Parathyroid adenoma (tissue), 2 donors: Measurements from ENCODE around the gene KCNIP3.

Experiments used
- H2AFZ ChIP-seq: fragments of 300-600 bp; sonication (generic); one replicate; pipeline ENCODE4 v1.7.0; 2017; ENCODE audit warnings: antibody characterized with exemption, mild to moderate bottlenecking
- H3K27ac ChIP-seq: fragments of 300-600 bp; sonication (generic); one replicate; pipeline ENCODE4 v1.7.0; 2017
- H3K27me3 ChIP-seq: fragments of 300-600 bp; sonication (generic); one replicate; pipeline ENCODE4 v1.7.0; 2017; ENCODE audit warnings: low read length; ENCODE audit not compliant: control insufficient read depth, insufficient read depth
- H3K36me3 ChIP-seq: fragments of 300-600 bp; sonication (generic); one replicate; pipeline ENCODE4 v1.7.0; 2017; ENCODE audit warnings: low read length; ENCODE audit not compliant: control insufficient read depth, insufficient read depth
- H3K4me1 ChIP-seq: fragments of 300-600 bp; sonication (generic); one replicate; pipeline ENCODE4 v1.7.0; 2017; ENCODE audit warnings: control low read depth
- H3K4me2 ChIP-seq: fragments of 300-600 bp; sonication (generic); one replicate; pipeline ENCODE4 v1.7.0; 2017; ENCODE audit warnings: low read length
- H3K4me3 ChIP-seq: fragments of 300-600 bp; sonication (generic); one replicate; pipeline ENCODE4 v1.7.0; 2017; ENCODE audit warnings: low read depth, low read length
- H3K79me2 ChIP-seq: fragments of 300-600 bp; sonication (generic); one replicate; pipeline ENCODE4 v1.7.0; 2017; ENCODE audit warnings: control low read depth
- H3K9ac ChIP-seq: fragments of 300-600 bp; sonication (generic); one replicate; pipeline ENCODE4 v1.7.0; 2017; ENCODE audit warnings: mild to moderate bottlenecking
- H3K9me3 ChIP-seq: fragments of 300-600 bp; sonication (generic); one replicate; pipeline ENCODE4 v1.7.0; 2017; ENCODE audit warnings: low read length; ENCODE audit not compliant: control insufficient read depth
- TF ChIP-seq, protein P1 (sequence below): fragments of 300-600 bp; sonication (generic); IDR thresholded peaks from one replicate; pipeline ENCODE4 v1.7.0; 2017; ENCODE audit warnings: antibody characterized with exemption, mild to moderate bottlenecking
- donor health status: primary hyperparathyroidism.

KCNIP3 gene

DNA sequence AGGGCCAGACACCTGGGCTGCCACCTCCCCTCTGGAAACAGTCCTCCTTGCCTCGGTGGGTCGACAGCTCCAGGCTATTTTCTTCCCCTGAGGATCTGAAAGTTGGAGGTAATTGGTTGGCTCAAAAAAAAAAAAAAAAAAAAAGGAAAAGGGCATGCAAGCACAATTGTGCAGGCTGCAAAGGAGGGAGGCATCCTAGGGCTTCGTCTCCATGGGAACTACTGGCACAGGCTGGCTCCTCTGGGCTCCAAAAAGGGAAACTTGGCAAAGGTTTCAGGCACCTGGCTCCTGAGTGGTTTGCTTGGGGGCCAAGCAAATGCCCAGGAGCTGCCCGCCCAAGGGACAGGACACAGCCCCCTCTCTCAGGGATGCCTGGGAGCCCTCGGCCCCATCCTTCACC, 1.1 kb upstream of the KCNIP3 start:
- Histone ChIP-seq H3K36me3 (no peaks in the 10 kb centered on the region), H3K79me2 (no peaks in the 10 kb centered on the region), H3K27me3 (no peaks in the 10 kb centered on the region), H3K27ac (peak overlapping the region; percentile 19), H2AFZ (no peak overlapping the region), H3K4me1 (peaks cover 33% of the 10 kb centered on the region), H3K9ac (no peak overlapping the region), H3K4me2 (no peak overlapping the region), H3K4me3 (no peak overlapping the region), H3K9me3 (no peaks in the 10 kb centered on the region)
- TF ChIP-seq, protein P1, sequence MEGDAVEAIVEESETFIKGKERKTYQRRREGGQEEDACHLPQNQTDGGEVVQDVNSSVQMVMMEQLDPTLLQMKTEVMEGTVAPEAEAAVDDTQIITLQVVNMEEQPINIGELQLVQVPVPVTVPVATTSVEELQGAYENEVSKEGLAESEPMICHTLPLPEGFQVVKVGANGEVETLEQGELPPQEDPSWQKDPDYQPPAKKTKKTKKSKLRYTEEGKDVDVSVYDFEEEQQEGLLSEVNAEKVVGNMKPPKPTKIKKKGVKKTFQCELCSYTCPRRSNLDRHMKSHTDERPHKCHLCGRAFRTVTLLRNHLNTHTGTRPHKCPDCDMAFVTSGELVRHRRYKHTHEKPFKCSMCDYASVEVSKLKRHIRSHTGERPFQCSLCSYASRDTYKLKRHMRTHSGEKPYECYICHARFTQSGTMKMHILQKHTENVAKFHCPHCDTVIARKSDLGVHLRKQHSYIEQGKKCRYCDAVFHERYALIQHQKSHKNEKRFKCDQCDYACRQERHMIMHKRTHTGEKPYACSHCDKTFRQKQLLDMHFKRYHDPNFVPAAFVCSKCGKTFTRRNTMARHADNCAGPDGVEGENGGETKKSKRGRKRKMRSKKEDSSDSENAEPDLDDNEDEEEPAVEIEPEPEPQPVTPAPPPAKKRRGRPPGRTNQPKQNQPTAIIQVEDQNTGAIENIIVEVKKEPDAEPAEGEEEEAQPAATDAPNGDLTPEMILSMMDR: no peak

DNA sequence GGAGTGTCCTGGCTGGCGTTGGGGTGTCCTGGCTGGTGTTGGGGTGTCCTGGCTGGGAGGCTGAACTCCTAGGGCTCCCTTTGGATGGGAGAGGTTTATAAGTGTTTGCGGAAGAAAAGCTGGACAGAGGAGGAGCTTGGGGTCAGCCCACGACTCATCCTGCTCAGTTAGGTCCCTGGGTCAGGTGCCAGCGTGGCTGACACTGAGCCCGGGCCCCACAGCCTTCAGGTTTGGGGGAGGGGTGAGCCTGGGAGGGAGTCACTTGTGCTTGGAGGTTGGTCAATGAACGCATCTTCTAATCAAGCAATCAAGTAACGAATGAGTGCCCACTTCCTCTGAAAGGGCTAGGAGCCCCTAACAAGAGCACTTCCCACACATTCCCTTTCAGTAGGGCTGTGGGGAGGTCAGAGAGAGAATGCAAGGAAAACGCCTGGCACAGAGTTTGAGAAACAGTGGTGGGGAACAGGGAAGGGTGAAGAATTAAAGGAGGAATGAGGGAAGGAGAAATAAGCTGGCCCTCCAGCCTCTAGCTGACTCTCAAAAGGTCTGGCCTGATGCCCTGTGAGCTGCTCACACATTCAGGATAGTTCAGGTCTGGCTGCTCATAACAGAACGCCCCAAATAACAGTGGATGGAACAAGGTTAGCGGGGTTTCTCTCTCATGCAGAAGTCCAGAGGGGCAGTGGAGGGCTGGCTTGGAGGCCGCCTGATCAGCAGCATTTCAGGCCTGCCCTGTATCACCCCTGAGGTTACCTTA, 670 bp downstream of the KCNIP3 start:
- Histone ChIP-seq H2AFZ (peak overlapping the region; percentile 56), H3K4me2 (no peak overlapping the region), H3K9me3 (no peaks in the 10 kb centered on the region), H3K9ac (no peak overlapping the region), H3K4me1 (peaks cover 33% of the 10 kb centered on the region), H3K27me3 (no peaks in the 10 kb centered on the region), H3K36me3 (no peaks in the 10 kb centered on the region), H3K79me2 (no peaks in the 10 kb centered on the region), H3K4me3 (no peak overlapping the region), H3K27ac (peak overlapping the region; percentile 16)
- TF ChIP-seq, protein P1: no peak

DNA sequence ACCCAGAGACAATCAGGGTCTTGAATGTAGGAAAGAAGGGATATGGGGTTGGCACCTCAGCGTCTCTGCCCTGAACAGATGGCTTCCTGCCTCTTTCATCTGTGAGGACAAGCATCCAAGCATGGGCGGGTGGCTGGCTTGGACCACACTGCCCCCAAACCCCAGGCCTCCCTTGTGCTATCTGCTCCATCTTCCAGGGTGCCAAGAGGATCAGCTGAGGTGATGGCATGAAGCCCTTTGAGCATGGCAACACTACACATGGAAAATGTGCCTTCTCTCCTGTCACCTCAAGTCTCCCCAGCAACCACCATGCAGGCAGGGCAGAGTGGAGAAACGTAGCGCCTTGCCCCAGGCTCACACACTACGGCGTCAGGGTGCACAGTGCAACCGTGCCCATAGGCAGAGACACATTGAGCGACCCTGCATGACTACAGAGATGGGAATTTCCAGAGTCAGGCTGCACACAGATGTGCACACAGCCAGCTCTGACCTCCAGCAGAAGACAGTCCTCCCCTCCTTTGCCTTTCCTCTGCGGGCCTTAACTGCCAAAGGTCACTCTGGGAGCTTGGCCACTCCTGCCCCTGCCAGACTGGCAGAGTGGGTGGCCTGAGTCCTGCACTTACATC, 1.5 kb downstream of the KCNIP3 start:
- H3K27ac ChIP-seq: no peak overlapping the region
- H3K4me1 ChIP-seq: peaks cover 33% of the 10 kb centered on the region
- H3K4me3 ChIP-seq: no peak overlapping the region
- no peaks in the 10 kb centered on the region for H3K36me3 ChIP-seq
- no peak overlapping the region for H2AFZ ChIP-seq
- H3K9ac ChIP-seq: no peak overlapping the region
- no peaks in the 10 kb centered on the region for H3K9me3 ChIP-seq
- no peaks in the 10 kb centered on the region for H3K79me2 ChIP-seq
- TF ChIP-seq, protein P1: no peak
- H3K4me2 ChIP-seq: no peak overlapping the region
- no peaks in the 10 kb centered on the region for H3K27me3 ChIP-seq

DNA sequence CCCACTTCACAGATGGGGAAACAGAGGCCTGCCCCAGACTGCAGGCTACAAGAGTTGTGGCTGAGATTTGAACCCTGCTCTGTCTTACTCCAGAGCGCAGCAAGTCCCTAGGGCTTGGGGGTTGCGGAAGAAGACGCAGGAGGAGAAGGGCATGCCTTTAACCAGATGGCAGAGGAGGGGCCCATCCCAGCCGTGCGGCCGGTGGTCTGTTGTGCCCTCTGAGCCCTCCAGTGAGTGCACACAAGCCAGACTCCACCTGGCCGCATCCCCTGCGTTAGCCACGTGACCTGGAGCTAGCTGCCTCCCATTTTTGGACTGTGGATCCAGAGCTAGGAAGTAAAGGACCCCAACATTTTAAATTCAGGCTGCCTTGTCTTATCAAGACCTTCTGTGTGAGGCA, 2.8 kb downstream of the KCNIP3 start:
- no peaks in the 10 kb centered on the region for H3K27me3 ChIP-seq
- TF ChIP-seq, protein P1: no peak
- peaks cover 33% of the 10 kb centered on the region for H3K4me1 ChIP-seq
- H3K9ac ChIP-seq: no peak overlapping the region
- H3K27ac ChIP-seq: peak overlapping the region; percentile 73
- H3K4me2 ChIP-seq: no peak overlapping the region
- H3K9me3 ChIP-seq: no peaks in the 10 kb centered on the region
- H2AFZ ChIP-seq: peak overlapping the region; percentile 67
- H3K79me2 ChIP-seq: no peaks in the 10 kb centered on the region
- H3K4me3 ChIP-seq: no peak overlapping the region
- no peaks in the 10 kb centered on the region for H3K36me3 ChIP-seq

DNA sequence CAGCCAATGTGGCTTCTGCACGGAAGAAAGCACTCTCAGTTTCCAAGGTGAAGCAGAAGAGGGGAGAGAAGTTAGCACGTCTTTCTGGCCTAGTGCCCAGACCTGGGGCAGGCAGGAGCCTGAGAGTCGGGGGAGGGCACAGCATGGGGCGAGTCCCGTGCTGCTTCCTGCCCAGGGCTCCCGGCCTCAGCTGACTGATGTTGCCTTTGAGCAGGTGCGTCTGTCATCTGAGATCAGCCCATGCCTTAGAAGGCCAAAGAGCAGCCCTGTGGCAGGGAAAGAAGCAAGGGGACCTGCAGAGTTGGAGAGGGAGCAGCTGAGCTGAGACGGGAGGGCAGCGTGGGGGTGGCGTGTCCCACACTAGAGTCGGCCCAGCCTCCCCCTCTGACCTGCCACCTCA, 3.3 kb downstream of the KCNIP3 start:
- Histone ChIP-seq H3K36me3 (no peaks in the 10 kb centered on the region), H2AFZ (peak overlapping the region; percentile 67), H3K27ac (peak overlapping the region; percentile 73), H3K27me3 (no peaks in the 10 kb centered on the region), H3K4me3 (no peak overlapping the region), H3K9ac (no peak overlapping the region), H3K79me2 (no peaks in the 10 kb centered on the region), H3K4me1 (peaks cover 33% of the 10 kb centered on the region), H3K9me3 (no peaks in the 10 kb centered on the region), H3K4me2 (no peak overlapping the region)
- TF ChIP-seq, protein P1: no peak
